Measurements from ENCODE around the gene FAM185A.
"Not testable (repeated sequence)": the region's sequence is repeated elsewhere in the genome, so short reads cannot be mapped to it uniquely, and the experiment has no call there.

- not testable (repeated sequence) for TF ChIP-seq CTCF, POLR2AphosphoS5, EP300 (IDR thresholded peaks at IDR 0.05)
Observed at GRCh38 chr7:102791831-102792230, 43.0 kb downstream of the FAM185A start.
